Endothelial cell (in vitro differentiated cells): Measurements from ENCODE around the gene SGPP2. TPM values are rescaled to one million over a fixed set of nuclear protein-coding genes. Genes with fewer than 3 reads are reported as not detected.

ENCODE experiments used
- DNase-seq: peaks from one replicate; pipeline ENCODE4 v3.0.0; 2021; ENCODE audit warnings: low spot score
- H3K27ac Mint-ChIP-seq: one replicate; pipeline ENCODE4 v1.8.0; 2021; ENCODE audit warnings: mixed read lengths, inconsistent platforms; ENCODE audit not compliant: unreplicated experiment
- H3K27me3 Mint-ChIP-seq: one replicate; pipeline ENCODE4 v1.8.0; 2021; ENCODE audit warnings: mild to moderate bottlenecking, moderate library complexity, mixed read lengths, inconsistent platforms; ENCODE audit not compliant: unreplicated experiment
- H3K36me3 Mint-ChIP-seq: one replicate; pipeline ENCODE4 v1.8.0; 2021; ENCODE audit warnings: mild to moderate bottlenecking, low read depth, mixed read lengths, inconsistent platforms; ENCODE audit not compliant: unreplicated experiment
- H3K4me1 Mint-ChIP-seq: one replicate; pipeline ENCODE4 v1.8.0; 2021; ENCODE audit warnings: mild to moderate bottlenecking, mixed read lengths, inconsistent platforms; ENCODE audit not compliant: unreplicated experiment
- H3K4me3 Mint-ChIP-seq: one replicate; pipeline ENCODE4 v1.8.0; 2021; ENCODE audit warnings: mild to moderate bottlenecking, mixed read lengths, inconsistent platforms; ENCODE audit not compliant: unreplicated experiment
- H3K9me3 Mint-ChIP-seq: one replicate; pipeline ENCODE4 v1.8.0; 2021; ENCODE audit warnings: mixed read lengths, inconsistent platforms; ENCODE audit not compliant: unreplicated experiment
- total RNA-seq: library from RNA; stranded (reverse); fragmentation: NEBNext Ultra II Directional; extraction: Animal tissue kit (Norgen Biotek cat#: 25700); gene quantifications from one replicate; pipeline ENCODE4 v1.2.1, GENCODE V29; 2021; ENCODE audit not compliant: unreplicated experiment
- TF ChIP-seq, protein P1 (sequence below): fragments of 200-600 bp; sonication (generic); IDR thresholded peaks from one replicate; pipeline ENCODE4 v1.5.0; 2021; ENCODE audit warnings: antibody characterized with exemption; ENCODE audit not compliant: unreplicated experiment

SGPP2 gene
- total RNA-seq, 1 donor from 2014 or later: not detected

DNA sequence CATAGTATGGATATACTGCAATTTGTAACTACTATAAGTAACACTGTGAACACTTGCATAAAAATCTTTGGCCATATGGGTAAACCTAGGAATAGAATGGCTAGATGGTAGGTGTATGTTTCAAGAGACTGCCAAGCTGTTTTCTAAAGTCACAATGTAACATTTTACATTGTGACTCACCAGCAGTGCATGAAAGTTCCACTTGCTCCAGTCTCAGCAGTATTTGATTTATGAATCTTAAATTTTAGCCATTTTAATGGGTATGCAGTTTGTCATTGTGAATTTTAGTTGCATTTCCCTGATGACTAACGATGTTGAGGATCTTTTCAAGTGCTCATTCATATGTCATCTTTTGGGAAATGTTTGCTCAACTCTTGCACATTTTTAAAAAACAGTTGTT is 145.5 kb downstream of the SGPP2 start:
- Mint-ChIP-seq H3K27me3 (peaks cover 3% of the 10 kb centered on the region), H3K4me3 (no peak overlapping the region), H3K4me1 (no peaks in the 10 kb centered on the region), H3K9me3 (no peaks in the 10 kb centered on the region), H3K36me3 (no peaks in the 10 kb centered on the region), H3K27ac (no peak overlapping the region)
- TF ChIP-seq, protein P1, sequence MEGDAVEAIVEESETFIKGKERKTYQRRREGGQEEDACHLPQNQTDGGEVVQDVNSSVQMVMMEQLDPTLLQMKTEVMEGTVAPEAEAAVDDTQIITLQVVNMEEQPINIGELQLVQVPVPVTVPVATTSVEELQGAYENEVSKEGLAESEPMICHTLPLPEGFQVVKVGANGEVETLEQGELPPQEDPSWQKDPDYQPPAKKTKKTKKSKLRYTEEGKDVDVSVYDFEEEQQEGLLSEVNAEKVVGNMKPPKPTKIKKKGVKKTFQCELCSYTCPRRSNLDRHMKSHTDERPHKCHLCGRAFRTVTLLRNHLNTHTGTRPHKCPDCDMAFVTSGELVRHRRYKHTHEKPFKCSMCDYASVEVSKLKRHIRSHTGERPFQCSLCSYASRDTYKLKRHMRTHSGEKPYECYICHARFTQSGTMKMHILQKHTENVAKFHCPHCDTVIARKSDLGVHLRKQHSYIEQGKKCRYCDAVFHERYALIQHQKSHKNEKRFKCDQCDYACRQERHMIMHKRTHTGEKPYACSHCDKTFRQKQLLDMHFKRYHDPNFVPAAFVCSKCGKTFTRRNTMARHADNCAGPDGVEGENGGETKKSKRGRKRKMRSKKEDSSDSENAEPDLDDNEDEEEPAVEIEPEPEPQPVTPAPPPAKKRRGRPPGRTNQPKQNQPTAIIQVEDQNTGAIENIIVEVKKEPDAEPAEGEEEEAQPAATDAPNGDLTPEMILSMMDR: no peak
- no peak for DNase-seq

DNA sequence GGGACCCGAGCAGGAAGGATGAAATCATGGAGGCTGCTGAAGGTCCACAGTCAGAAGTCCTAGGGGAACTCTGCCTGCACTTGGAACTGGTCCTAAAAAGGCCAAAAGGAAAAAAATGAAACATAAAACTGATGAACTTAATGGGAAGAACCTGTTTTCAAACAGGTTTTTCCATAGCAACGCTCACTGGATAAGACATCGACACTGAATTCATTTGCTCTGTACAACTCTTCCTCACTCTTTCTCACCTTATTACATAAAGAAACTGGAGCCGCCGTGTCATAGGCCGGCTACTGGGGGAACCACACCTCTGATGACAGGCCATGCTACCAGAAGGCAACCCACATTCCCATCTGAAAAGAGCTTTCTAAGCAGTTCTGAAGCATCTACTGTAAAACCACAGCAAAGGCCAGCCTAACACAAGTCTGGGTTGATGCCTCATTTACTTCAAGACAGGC is 147.9 kb downstream of the SGPP2 start:
- Mint-ChIP-seq H3K4me3 (no peak overlapping the region), H3K9me3 (no peaks in the 10 kb centered on the region), H3K27me3 (no peaks in the 10 kb centered on the region), H3K36me3 (no peaks in the 10 kb centered on the region), H3K4me1 (peaks cover 5% of the 10 kb centered on the region), H3K27ac (no peak overlapping the region)
- TF ChIP-seq, protein P1: no peak
- DNase-seq: no peak

DNA sequence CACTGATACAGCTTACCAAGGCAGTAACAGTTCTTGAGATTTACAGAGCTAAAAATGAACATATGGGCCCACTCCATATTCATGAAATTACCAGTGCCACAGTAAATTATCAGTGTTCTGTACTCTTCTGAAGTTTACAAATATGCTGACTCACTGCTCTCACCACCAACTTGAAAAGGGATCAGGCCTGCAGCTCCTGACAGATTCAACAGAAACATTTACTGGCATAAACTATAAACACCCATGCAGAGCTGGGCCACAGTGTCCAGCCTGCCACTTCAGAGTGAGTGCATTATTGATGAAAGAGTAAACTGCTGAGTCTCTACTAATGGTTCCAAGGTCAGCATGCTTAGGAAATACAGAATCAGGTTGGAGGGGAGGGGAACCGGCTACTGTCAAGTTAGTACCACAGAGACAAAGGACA is 148.4 kb downstream of the SGPP2 start:
- no peak overlapping the region for H3K27ac Mint-ChIP-seq
- no peaks in the 10 kb centered on the region for H3K36me3 Mint-ChIP-seq
- TF ChIP-seq, protein P1: no peak
- H3K9me3 Mint-ChIP-seq: no peaks in the 10 kb centered on the region
- peaks cover 5% of the 10 kb centered on the region for H3K4me1 Mint-ChIP-seq
- no peaks in the 10 kb centered on the region for H3K27me3 Mint-ChIP-seq
- H3K4me3 Mint-ChIP-seq: no peak overlapping the region
- no peak for DNase-seq

DNA sequence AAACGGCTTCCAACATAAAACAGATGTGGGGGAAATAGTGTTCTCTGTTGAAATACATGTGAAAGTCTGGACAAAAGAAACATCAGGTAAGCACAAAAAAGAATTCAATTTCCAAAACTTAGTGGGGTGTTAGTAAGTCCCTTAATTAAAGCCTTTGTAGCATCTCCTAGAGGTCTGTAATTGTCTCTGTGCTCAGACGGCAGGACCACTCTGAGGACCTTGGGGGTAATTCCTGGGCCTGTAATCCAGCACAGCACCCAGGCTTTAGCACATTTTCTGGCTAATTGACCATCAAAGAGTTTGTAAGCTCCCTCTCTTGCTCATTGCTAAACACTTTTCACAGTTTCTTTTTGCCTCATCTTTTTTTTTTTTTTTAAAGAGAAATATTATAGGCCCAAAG is 151.3 kb downstream of the SGPP2 start:
- no peaks in the 10 kb centered on the region for H3K27me3 Mint-ChIP-seq
- H3K9me3 Mint-ChIP-seq: no peaks in the 10 kb centered on the region
- no peak overlapping the region for H3K27ac Mint-ChIP-seq
- H3K4me3 Mint-ChIP-seq: no peak overlapping the region
- H3K4me1 Mint-ChIP-seq: peaks cover 5% of the 10 kb centered on the region
- no peak for DNase-seq
- TF ChIP-seq, protein P1: no peak
- H3K36me3 Mint-ChIP-seq: no peaks in the 10 kb centered on the region

DNA sequence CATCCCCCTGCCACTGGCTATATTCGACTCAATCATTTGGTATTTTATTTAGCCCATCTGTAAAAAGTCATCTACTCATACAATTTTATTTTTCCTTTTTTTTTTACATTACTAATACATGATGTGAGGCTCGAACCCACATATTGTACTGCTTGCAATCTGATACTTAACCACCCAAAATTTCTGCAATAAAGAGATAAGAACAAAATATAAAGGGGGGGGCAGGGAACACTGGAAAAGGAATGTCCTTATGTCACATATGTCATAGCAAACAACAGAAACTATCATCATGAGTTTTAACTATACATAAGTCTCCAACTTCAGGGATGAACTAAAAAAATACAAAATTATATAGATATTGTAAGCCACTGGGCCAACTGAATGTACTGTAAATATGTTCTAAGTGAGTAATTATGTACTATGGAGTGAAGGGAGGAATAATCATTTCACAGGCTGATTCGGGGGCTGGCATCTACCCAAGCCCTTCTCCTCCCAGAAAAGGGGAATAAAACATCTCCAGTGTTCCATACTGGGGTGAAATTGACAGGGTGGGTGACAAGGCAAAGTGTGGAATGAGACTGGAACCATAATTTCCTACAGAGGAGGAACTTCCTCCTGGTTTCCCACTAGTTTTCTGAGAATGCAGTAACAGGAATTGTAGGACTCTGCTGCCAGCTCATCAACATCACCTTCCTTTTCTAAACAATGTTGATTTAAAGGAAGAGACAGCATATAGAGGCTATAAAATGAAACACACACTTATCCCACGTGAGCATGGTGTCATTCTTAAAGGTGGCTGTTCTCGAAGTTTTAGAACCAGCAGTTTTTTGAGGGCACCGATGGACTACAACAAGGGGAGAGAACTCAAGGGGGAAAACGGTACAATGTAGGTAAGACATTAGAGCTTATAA is 152.1 kb downstream of the SGPP2 start:
- Mint-ChIP-seq H3K4me1 (peaks cover 5% of the 10 kb centered on the region), H3K27ac (no peak overlapping the region), H3K4me3 (no peak overlapping the region), H3K27me3 (no peaks in the 10 kb centered on the region), H3K36me3 (no peaks in the 10 kb centered on the region), H3K9me3 (no peaks in the 10 kb centered on the region)
- DNase-seq: no peak
- TF ChIP-seq, protein P1: no peak
